ENCODE data around the gene FAR2.

GRCh38 chr12:29146196-29146595 is 2.9 kb upstream of the FAR2 start:
- TF ChIP-seq CTCF (conservative IDR thresholded peaks at IDR 0.05; ENCODE audit: low read depth, low read length) (no peak), EZH2 (IDR thresholded peaks at IDR 0.05; ENCODE audit: borderline replicate concordance, low read depth, low read length, poor library complexity, severe bottlenecking) (no peak)
